HL-60 (cell line): ENCODE data around the gene SUPT3H.

Experiments
- DNase-seq, 2 experiments: peaks; one replicate each; pipeline ENCODE4 v3.0.0-alpha.2; 2010 to 2020; ENCODE audit warnings: low read depth in 1 of 2, low spot score in 1 of 2
- H3K27ac ChIP-seq: fragments of 250-450 bp; sonication (Bioruptor Pico); replicated peaks from 2 replicates; pipeline ENCODE4 v1.5.1; 2020; ENCODE audit warnings: mild to moderate bottlenecking, moderate library complexity
- H3K27me3 ChIP-seq: fragments of 250-450 bp; sonication (Bioruptor Pico); 2 replicates; pipeline ENCODE4 v1.5.1; 2021; ENCODE audit warnings: mild to moderate bottlenecking, moderate library complexity; ENCODE audit not compliant: insufficient read depth, poor library complexity, severe bottlenecking
- H3K4me3 ChIP-seq: replicated peaks from 2 replicates; pipeline ENCODE4 v1.5.1; 2011; ENCODE audit warnings: mild to moderate bottlenecking, control low read depth, low read length; ENCODE audit not compliant: insufficient read depth
- CTCF ChIP-seq: IDR thresholded peaks from one replicate; pipeline ENCODE4 v1.5.1; 2011; ENCODE audit warnings: low read length, control low read depth, inconsistent platforms; ENCODE audit not compliant: insufficient read depth
- GABPA ChIP-seq: IDR thresholded peaks from 2 replicates; pipeline ENCODE4 v1.6.1; 2012; ENCODE audit warnings: low read depth
- POLR2AphosphoS5 ChIP-seq: IDR thresholded peaks from 2 replicates; pipeline ENCODE4 v1.6.1; 2012; ENCODE audit warnings: low read depth
- REST ChIP-seq: IDR thresholded peaks from 2 replicates; pipeline ENCODE4 v1.6.1; 2012; ENCODE audit warnings: low read depth; ENCODE audit not compliant: insufficient replicate concordance
- SPI1 ChIP-seq: IDR thresholded peaks from 2 replicates; pipeline ENCODE4 v1.6.1; 2012; ENCODE audit warnings: low read depth, mild to moderate bottlenecking, borderline replicate concordance

The SUPT3H gene

GRCh38 chr6:44824567-44824966 is 553.2 kb downstream of the SUPT3H start:
- no peaks in the 10 kb centered on the region for H3K27me3 ChIP-seq
- H3K4me3 ChIP-seq, result no peak overlapping the region
- no peak for DNase-seq
- no peak for TF ChIP-seq GABPA
- TF ChIP-seq POLR2AphosphoS5, result no peak
- no peak for TF ChIP-seq SPI1
- no peak for TF ChIP-seq REST
- no peak for TF ChIP-seq CTCF
- H3K27ac ChIP-seq, result no peak overlapping the region

- no peak overlapping the region for H3K27ac ChIP-seq
These were observed 557.0 kb downstream of the SUPT3H start for GRCh38 chr6:44820759-44821158.

GRCh38 chr6:44820321-44820720 is 557.4 kb downstream of the SUPT3H start:
- Histone ChIP-seq H3K27ac (no peak overlapping the region), H3K27me3 (no peaks in the 10 kb centered on the region), H3K4me3 (no peak overlapping the region)
- DNase-seq, result no peak
- TF ChIP-seq REST (no peak), GABPA (no peak), SPI1 (no peak), CTCF (no peak), POLR2AphosphoS5 (no peak)

More at GRCh38 chr6:44820759-44821158, 557.0 kb downstream of the SUPT3H start:
- no peaks in the 10 kb centered on the region for H3K27me3 ChIP-seq
- no peak for DNase-seq
- TF ChIP-seq POLR2AphosphoS5 (no peak), REST (no peak), SPI1 (no peak), CTCF (no peak), GABPA (no peak)
- H3K4me3 ChIP-seq, result no peak overlapping the region
